Fibroblast of upper back skin (primary cell): Measurements from ENCODE around the gene DKKL1.

Experiments used
- DNase-seq: peaks from one replicate; pipeline ENCODE4 v3.0.0-alpha.2; 2013

Gene DKKL1

DNA sequence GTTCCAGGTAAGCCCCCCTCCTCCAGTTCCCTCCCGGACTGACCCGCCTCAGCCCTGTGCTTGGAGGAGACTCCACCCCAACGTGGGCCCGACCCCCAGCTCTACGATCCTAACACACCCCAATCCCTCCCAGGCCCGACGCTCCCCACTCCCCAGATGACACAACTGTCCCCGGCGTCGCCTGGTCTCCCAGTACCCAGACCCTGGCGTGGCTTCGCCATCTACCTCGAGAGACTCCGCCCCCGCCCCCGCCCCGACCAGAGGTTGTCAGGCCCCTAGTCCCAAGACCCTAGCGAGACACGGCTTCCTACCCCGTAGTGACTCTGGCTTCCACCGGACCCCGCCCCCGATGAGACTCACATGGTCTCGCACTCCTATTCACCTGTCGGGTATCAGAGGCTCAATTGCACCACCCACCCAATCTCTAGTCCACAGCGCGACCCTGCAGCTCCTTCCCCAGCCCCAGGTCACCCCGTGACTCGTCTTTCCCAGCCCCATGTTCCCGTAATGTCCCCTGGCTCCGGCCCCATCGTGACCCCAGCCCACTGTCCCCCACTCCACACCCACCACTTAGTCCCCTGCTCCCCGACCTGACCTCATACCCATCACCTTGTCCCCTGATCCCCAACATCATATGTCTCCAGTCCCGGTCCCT is 25.5 kb upstream of the DKKL1 start:
- DNase-seq, result no peak

DNA sequence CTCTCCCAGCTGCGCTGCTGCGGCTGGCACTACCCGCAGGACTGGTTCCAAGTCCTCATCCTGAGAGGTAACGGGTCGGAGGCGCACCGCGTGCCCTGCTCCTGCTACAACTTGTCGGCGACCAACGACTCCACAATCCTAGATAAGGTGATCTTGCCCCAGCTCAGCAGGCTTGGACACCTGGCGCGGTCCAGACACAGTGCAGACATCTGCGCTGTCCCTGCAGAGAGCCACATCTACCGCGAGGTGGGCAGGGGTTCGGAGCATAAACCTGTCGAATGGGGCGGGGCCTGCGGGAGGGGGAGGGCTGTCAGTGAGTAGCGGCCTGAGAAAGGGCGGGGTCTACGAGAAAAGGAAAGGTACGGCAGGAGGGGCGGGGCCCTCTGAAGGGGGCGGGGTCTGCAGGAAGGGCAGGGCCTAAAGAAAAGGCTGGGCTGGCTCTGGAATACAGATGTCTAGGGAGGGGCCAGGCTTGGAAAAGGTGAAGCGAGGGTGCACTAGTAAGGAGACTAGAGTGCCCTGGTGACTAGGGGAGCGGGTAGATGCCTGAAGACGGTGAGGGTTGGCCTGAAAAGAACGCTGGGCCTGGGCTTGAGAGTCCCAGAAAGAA is 24.9 kb upstream of the DKKL1 start:
- DNase-seq, result peak; percentile 20

DNA sequence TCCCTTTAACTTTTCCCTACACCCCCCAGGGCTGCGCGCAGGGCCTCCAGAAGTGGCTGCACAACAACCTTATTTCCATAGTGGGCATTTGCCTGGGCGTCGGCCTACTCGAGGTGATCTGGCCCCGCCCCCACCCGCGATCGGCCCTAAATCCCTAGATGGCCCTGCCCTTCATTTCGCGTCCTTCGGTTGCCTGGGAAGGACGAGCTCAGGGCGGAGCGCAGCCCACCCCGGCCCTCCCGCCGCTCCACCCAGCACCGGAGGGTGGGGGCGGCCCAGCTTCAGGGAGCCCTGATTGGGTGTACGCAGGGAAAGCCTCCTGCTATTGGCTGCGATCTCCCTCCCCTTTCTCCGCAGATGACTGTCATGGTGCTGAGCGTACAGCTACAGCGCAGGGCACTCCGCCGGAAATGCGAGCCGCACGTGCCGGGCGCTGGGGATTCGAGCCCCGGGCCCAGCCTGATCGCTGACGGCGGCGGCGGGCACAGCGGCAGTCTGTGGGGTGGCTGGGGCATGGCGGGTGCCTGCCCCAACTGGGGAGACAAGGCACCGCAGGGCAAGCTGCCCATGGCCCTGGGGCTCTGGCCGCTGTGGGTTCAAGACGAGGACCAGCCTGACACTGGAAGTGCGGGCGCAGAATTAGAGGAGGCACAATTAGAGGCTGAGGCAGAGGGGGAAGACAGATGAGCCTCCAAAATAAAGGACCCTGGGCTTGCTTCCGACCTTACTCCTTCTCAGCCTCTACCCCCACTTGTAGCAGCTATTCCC is 24.2 kb upstream of the DKKL1 start:
- DNase-seq, result peak; percentile 83

DNA sequence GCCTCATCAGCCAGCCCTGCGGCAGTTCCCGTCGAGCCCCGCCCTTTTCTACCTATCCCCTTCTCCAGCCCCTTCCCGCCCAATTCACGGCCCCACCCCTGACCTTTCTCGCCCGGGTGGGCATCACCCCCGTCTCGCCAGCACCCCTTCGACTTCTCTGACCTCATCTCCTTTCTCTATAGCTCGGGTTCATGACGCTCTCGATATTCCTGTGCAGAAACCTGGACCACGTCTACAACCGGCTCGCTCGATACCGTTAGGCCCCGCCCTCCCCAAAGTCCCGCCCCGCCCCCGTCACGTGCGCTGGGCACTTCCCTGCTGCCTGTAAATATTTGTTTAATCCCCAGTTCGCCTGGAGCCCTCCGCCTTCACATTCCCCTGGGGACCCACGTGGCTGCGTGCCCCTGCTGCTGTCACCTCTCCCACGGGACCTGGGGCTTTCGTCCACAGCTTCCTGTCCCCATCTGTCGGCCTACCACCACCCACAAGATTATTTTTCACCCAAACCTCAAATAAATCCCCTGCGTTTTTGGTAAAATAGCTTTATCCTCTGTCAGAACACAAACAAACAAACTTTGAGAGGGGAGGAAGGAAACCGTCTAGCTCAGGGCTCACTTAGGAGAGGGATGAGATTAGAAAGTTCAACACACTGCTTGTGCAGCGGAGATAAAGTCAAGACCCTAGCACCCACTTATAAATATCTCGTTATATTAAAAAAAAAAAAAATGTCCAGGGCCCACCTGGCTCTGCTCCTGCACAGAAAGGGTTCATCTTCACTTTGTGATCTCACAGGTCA is 23.4 kb upstream of the DKKL1 start:
- DNase-seq, result no peak

DNA sequence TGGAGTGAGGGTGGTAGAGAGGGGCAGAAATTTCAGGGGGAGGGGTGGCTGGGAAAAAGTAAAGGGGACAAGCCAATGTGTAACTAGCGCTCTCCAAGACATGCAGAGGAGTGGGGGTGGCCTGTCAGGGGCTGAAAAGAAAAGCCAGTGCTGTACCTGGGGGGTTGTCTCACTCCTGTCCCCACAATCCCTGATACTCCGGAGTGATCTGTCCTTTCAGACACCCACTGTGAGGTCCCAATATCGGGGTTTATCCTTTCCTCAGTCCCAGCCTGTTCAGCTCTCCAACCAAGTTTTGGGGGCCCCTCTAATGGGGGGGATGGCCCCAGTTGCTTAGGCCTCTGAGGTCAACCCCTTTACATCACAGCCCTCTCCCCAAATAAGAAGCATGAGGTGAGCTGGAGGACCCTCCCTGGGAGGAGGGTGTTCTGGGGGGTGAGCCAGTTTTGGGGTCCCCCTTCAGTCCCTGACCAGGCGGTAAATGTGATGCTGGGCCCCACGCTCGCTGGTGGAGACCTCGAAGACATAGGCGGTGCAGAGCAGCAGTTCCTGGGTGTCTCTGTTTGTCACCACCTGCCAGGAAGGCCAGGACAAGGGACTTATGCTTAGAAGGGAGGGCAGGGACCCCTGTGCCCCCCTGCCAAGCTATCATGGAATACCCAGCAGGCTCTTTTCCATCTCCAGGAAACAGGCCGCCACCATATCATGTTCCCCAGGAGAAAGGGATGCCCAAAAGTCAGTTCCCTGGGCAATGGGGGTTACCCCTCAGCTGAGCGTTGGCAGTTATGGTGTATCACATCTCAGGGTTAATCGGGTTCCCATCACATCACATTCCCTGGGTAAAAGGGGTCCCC is 22.6 kb upstream of the DKKL1 start:
- DNase-seq, result no peak

DNA sequence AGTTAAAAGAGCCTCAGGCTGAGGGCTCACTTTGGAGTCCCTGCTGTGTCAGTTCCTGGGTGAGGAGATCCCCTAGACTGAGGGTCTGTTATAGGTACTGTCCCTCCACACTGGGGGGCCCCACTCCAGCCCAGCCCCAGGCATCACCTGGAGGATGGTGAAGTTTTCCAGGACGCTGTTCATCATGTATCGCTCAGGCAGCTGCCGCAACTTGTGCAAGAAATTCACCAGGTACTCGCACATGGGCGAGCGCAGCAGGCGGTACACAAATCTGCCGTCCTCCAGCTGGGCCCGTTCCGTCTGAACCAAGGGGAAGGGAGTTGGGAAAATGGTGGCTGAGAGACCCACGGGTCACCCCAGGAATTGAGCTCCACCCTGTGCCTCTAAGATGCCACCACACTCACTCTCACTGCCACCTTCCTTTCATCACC is 21.4 kb upstream of the DKKL1 start:
- DNase-seq, result no peak

DNA sequence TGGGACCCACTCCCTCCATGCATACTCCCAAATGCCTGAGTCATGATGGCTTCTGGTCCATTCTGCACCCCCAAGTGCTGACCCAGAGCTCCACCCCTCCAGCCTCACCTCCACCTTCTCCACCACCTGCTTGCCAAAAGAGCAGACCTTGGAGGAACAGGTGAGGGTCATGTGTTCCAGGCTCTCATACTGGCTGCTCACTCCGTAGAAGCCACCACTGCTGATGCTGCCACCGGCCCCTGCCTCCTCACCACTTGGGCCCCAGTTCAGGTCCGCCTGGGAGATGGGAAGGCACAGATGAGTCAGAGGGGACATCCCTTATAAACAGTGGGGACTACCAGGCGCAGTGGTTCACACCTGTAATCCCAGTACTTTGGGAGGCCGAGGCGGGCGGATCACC is 20.6 kb upstream of the DKKL1 start:
- no peak for DNase-seq

DNA sequence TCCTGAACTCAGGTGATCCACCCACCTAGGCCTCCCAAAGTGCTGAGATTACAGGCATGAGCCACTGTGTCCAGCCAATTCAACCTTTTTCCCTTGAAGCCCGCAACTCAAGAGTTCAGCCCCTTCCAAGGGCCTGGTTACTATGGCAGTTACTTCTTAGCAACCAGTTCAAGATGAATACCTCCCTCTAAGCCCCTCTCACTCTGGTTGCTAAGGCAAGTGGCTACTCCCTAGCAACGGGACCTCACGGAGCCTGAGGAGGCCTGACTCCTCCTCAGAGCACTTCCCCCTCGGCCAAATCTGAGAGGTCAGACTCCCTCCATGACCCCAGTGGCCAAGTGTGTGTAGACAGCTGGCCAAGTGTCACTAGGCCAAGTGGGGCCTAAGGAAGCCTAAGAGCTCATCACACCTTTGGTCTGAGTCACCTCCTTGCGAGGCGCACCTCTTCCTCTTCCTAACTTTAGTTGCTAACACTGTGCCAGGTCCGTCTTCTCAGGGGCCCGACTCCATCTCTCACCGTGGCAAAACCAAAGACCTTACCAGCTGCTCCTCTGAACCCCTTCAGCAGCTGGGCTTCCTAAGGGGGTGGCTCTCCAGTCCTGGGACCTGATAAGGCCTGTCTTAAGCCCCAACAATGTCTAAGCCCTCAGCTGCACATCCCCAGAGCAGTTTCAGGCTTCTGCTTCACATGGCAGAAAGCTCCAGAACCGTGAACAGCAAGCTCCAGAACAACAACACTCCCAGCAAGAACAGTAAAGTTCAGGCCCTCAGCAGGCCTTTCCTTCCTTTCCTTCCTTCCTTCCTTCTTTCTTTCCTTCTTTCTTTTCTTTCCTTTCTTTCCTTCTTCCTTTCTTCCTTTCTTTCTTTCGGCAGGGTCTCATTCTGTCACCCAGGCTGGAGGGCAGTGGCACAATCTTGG is 18.9 kb upstream of the DKKL1 start:
- no peak for DNase-seq

DNA sequence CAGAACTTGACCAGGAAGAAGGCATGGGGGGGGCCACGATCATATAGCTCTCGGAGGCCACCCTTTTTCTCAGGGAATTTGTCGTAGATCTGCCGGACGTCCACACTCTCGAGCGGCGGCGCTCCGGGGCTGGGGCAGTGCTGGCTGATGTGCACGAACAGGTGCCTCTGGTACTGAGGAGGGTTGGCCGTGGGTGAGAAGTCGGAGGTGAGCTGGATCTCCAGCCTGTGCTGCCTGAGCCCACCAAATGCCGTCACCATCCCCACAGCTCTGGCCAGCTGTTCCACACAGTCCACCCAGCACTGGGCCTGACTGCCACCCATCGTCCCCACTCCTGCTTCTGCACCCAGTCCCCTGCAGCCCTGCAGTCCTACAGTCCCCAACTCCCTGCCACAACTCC is 16.5 kb upstream of the DKKL1 start:
- DNase-seq, result no peak

DNA sequence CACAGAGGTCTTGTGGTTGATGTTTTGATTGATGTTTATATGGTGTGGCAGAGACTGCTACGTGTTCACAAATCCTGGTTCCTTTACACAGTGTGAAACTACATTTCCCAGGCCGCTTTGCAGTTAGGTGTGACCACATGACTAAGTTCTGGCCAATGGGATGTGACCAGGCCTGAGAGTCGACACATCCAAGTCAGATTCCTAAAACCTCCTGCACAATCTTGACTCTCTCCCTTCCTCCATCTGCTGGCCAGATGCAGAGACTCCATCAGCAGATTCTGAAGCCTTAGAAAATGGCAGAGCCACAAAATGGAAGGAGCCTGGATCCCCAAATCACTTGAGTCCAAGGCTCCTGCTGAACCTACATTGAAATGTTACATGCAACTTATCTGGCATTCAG is 15.8 kb upstream of the DKKL1 start:
- DNase-seq, result peak; percentile 71

DNA sequence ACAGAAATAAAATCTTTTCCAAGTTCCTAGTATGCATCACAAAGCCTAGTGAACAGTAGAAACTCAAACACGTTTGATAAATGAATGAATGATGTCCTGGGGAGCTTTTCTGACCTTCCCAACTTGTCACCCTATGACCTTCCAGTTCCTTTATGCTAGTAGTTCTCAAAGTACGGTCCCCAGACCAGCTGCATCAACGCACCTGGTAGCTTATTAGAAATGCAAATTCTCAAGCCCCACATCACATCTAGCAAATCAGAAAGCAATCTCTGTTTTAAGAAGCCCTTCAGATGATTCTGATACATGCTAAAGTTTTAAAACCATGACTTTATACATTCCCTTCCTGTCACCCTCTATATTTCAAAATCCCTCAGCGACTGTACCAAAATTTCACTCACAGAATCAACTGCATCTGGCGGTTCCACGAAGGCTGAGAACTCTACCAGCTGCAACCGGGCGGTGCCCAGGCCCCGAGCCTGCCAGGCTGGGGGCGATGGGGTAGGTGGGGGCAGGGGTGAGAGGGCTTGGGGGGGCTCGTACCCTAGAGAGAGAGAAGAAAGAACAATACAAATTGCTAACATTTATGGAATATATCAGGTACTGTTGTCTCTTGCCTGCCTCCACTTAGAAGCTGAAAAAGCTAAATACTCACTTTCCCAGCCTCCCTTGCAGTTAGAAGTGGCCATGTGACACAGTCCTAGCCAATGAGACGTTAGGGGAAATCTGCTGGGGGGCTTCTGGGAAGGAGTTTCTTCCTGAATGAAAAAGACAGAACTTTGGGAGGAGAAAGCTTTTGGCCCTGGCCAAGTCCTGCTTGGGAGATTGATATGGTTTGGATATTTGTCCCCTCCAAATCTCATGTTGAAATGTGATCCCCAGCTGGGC is 15.1 kb upstream of the DKKL1 start:
- no peak for DNase-seq

DNA sequence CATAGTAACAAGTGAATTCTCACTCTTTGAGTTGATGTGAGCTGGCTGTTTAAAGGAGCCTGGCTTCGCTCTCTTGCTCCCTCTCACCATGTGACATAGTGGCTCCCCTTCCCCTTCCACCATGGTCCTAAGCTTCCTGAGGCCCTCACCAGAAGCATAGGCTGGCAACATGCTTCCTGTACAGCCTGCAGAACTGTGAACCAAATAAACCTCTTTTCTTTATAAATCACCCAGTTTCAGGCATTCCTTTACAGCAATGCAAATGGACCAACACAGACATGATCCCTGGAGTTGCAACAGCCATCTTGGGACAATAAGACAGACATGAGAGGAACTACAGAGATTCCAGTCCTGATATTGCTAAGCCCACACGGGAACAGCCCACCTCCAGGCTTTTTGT is 14.1 kb upstream of the DKKL1 start:
- no peak for DNase-seq

DNA sequence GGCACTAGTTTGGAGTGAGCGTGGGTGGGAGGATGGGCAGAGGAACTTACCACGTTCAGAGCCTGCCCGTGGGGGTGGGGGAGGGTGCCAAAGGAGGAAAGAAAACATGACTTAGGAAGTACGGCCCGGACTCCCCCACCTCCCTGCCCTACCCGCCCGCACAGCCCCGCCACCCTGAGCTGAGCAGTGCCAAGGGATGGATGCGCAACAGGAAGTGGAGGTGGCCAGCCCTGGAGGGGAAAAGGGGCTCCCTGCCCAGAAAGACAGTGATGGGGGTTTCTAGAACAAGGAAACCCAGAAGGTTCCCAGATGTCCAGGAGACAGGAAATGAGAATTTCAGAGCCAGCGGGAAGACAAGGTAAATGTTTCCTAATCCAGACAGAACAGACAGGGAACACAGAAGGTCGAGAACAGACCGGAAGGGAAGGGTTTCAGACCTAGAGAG is 7.7 kb upstream of the DKKL1 start:
- peak; percentile 55 for DNase-seq

DNA sequence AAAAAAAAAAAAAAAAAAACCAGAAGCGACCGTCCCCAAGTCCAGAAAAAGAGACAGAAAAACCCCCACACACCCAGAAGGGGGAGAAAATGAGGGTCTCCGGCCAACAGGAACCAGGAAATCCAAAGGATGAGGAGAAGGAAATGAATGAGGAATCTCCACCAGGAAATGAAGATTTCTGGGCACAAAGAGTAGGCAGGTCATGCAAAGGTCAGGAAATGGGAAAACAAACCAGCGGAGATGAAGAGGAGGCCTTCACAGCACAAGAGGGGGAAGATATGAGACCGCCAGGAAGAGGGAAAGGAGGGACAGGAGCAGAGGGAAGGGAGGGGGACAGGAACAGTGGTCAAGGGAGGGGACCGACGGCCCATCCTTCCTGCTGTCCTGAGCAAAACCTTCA is 7.3 kb upstream of the DKKL1 start:
- DNase-seq, result no peak

DNA sequence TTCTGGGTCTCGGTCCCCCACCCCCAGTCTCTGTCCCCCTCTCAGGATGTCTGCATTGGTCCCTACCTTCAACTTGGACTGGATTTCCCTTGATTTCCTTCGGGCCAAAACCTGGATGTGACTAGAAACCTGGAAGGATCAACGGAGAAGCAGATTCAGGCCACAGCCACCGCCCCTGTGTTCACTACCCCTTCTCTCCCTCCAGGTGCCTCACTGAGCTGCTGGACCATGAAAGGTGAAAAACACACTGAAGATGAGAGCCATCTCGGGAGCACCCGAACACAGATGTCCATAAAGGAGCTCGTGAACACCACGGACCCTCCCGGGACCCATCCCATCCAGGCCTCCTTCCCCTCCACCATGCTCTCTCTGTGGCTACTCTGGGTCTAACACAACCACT is 6.5 kb upstream of the DKKL1 start:
- no peak for DNase-seq

DNA sequence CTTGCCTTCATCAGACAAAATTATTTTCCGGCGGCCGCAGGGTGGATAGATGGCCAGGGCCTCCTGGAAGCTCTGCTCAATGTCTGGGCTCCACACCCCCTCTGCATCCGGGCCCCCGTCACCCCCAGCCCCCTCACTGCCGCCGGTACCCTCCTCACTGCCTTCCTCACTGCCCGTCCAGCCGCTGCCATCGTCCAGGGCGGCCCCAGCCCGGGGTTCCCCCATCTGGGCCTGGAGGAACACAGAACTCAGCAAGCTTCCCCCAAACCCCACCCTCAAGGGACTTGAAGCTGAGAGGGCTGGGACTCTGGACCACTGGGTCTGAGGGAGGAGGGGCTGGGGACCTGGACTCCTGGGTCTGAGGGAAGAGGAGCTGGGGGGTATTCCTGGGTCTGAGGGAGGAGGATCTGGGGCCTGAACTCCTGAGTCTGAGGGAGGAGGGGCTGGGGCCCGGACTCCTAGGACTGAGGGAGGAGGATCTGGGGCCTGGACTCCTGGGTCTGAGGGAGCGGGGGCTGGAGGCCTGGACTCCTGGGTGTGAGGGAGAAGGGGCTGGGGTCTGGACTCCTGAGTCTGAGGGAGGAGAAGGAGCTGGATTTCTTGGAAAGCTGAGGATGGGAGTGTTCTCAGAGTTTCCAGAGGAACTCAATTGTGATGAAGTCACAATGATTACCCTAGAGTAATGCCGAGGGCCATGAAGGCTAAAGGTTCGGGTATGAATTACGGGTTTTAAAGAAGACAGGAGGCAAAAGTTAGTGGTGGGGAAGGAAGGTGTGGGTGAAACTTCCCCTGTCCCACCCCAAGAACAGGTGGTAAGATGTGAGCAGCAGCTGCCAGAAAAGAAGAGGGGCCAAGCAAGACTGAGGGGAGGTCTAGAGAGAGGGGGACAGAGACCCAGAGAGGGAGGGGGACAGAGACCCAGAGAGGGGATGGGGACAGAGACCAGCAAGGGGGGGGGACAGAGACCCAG is 3.5 kb upstream of the DKKL1 start:
- DNase-seq, result no peak

DNA sequence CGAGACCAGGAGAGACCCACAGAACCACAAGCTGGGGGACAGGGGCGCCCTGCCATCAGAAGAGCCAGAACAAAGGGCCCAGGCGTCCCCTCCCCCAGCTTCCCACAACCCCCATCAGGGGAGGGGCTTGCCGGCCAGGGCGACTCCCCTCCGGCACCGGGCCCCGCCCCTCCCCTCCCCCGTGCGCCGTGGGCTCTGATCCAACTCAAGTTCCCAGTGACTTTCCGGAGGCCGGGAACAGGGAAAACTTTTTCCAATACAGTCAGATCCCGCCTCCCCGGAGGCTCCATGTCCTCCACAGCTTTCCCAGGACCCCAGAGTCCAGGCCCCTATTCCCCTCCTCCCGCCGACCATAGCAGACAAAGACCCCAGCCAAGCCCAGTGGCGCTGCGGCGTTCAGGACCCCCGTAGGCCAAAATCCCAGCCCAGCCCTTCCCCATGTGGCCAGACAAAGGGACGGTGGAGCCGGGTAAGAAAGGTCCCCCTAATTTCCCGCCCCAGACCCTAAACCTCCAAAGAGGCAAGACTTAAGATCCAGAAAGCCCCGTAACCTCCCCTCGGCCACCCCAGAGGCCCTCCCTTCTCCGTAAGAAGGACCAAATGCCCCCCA is 2.1 kb upstream of the DKKL1 start:
- DNase-seq, result peak; percentile 92
